ENCODE data around the gene RASSF1.

Gene RASSF1

GRCh38 chr3:50342813-50343633 is 2.4 kb upstream of the RASSF1 start:
- DNase-seq (ENCODE audit: low spot score), result no peak

GRCh38 chr3:50341996-50342650 is 1.5 kb upstream of the RASSF1 start:
- DNase-seq (ENCODE audit: low spot score), result no peak

- no peak for DNase-seq (ENCODE audit: low spot score)
Observed at GRCh38 chr3:50341537-50341936, 901 bp upstream of the RASSF1 start.

DNA sequence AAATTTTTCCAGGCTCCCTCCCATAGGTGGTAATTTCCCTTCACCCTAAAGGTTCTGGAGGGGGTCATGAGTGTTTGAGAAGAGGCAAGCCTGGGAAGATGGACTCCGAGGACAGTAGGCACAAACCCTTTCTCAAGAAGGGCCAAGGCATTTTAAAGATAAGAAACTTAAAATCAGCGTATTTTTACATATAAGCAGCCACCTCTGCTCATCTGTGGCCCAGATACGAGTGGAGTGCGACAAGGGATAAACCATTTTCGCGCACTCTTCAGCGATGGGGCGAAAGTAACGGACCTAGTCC is 539 bp downstream of the RASSF1 start:
- DNase-seq (ENCODE audit: low spot score), result no peak

DNA sequence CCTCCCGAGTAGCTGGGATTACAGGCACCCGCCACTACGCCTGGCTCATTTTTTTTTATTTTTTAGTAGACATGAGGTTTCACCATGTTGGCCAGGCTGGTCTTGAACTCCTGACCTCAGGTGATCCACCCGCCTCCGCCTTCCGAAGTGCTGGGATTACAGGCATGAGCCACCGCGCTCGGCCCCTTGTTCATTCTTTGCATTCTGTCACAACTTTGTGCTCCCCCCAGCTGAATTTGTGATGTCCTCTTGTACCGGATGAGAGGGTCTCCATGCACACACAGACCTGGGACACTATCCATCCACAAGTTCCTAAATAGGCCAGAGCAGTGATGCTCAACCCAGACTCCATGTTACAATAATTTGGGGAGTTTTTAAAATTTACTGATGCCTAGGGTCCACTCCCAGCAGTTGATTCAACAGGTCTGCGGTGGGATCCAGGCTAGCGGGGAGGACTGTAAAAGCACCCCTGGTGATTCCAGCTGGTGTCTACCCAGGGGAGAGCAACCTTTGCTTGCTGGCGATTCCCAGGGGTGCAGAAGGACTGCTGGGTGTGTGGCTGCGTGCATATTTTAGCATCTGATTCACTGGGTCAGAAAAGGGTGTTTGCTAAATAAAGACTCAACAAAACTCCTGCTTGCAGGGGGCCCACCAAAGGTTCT is 1.0 kb downstream of the RASSF1 start:
- no peak for DNase-seq (ENCODE audit: low spot score)

GRCh38 chr3:50338965-50339364 is 1.7 kb downstream of the RASSF1 start:
- DNase-seq (ENCODE audit: low spot score), result no peak

GRCh38 chr3:50337175-50337861 is 3.3 kb downstream of the RASSF1 start:
- DNase-seq (ENCODE audit: low spot score), result peak; percentile 99

DNA sequence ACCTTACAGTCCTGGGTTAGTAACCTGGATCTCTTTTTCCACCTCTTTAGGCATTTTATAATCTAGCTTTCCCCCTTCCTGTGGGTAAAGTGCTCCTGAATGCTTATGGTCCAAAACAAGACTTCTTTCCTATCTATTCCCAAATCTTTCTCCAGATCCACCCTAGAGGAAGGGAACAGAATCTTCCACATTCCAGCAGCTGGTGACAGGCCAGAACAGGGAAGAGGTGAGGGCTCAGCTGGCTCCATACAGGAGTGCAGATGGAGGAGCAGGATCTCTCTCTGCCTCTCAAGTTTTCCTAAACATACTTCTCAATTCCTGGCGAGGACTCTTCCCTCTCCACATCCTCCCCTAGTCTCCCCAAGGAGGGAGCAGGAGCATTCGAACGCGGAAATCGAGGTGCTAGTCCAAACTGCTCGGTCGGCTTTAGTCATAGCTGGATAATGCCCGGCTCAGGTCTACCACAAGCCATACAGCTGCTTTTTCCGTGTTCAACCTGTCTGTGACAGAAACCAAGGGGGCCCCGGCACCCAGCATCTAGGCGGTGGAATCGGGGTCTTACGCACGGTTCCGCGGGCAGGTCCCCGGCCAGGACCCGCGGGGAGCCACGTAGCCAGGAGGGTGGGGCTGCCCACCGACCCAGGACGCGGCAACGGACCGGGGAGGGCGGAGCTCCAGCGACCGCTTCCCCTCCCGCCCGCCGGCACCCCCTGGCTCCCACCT is 4.0 kb downstream of the RASSF1 start:
- DNase-seq (ENCODE audit: low spot score), result no peak

DNA sequence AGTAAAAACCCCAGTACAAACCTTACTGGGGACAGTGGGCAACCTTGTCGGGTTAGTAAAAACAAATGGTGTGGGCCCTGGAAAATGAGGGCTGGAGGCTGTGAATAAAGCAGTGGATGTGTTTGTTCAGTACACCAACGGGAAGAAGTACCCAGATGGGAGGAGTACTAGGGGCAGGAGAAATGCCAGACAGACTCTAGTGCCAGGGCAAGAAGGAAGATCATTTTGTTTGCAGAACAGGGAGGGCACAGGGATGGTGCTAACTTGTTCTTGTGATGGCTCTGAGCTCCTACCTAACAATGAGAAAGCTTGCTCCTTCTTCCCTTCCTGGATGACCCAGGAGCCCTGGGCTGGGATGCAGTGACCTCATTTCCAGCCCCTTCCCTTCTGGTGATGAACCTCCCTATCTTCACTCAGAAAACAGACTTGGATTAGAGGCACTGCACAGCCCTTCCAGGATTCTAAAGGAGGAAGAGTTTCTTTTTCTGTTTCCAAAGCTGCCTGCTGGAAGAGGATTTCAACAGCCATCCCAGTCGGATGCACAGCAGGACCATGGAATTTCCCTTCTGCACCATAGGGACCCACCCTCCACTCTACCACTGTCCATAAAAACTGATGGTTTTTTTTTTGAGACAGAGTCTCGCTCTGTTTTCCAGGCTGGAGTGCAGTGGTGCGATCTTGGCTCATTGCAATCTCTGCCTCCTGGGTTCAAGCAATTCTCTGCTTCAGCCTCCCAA is 6.1 kb downstream of the RASSF1 start:
- DNase-seq (ENCODE audit: low spot score), result no peak

GRCh38 chr3:50333744-50334328 is 6.8 kb downstream of the RASSF1 start:
- no peak for DNase-seq (ENCODE audit: low spot score)

DNA sequence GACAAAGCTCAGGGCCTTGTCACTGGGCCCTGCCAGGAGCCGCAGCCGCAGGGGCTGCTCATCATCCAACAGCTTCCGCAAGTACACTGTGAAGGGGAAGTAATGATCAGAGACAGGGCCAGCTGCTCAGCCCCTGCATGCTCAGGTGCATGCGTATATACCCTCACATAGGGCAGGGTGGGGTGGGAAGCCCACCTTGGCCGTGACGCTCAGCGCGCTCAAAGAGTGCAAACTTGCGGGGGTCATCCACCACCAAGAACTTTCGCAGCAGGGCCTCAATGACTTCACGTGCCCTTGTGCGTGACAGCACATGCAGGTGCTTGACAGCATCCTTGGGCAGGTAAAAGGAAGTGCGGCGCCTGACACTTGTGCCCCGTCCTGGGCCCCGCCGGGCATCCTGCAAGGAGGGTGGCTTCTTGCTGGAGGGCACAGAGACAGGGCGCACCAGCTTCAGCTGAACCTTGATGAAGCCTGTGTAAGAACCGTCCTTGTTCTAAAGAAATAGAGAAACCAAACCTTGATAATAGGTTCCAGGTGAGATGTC is 9.2 kb downstream of the RASSF1 start:
- no peak for DNase-seq (ENCODE audit: low spot score)

DNA sequence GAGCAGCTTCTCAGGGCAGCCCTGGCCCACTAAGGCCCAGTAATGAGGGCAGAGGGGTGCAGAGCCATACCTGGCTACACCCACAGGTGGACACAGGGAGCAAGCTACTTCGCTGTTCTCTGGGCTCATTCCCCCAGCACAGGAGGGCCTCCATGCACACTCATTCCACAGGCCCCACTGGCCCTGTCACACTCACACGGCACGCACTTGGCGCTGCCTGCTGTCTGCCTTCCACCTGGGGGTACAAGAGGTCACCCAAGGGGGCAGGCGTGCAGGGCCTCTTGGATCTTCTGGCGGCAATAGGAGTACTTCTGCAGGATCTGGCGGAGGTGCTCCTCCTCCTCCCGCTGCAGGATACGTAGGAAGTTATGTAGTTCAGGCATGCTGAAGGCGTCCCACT is 10.3 kb downstream of the RASSF1 start:
- DNase-seq (ENCODE audit: low spot score), result no peak

- peak; percentile 97 for DNase-seq (ENCODE audit: low spot score)
Observed at GRCh38 chr3:50327943-50328691, 12.5 kb downstream of the RASSF1 start, which contains the start of gene TUSC2. Gene TUSC2 (minus strand): TSS chr3:50328223. CDS start chr3:50328099, 124 bp downstream.

DNA sequence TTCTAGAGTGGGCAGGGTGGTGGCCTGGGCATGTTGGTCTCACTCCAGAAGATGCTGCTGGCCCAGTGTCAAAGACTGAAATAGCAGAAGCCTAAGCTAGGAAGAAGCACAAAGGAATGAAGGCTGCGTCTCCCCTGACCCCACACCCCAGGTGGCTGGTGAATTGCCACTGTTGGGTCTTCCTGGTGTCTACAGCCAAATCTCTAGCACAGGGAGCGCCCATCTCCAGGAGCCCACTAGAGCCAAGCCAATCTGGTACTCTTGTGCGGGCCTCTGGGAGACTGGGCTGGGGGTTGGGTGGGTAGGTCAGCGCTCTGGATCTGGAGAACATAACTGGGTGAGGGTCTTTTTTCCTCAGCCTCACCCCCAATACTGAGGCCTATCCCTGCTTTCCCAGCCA is 13.5 kb downstream of the RASSF1 start:
- no peak for DNase-seq (ENCODE audit: low spot score)

- no peak for DNase-seq (ENCODE audit: low spot score)
Observed at GRCh38 chr3:50326182-50326541, 14.5 kb downstream of the RASSF1 start.

DNA sequence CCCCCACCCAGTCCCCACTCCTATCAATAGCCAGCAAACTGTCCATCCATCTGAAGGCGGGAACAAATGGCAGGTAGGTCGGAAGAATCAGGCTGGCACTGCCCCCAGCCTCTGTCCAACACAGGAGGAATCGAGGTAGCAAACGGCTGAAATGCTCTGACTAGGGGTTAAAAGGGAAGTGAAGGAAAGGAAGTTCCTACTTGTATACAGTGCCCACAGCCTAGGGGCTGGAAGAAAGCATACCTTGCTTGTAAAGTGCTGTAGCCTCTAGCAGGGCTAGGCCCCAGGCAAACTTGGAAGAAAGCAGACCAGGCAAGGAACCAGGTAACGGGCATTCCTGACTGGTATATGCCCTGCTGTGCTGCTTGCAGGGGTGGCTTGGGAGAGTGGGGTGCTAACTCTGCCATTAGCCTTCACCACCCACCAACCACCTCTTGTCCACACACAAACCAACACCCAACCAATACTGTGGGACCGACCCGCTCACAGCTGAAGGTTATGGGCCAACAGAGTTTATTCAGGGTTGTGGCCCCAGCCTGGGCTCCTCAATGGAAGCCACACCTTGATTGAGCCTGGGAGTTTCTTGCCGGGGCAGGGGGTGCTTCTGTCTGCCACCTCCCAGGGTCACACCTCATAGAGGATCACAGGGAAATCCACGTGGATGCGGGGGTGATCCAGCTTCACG is 15.0 kb downstream of the RASSF1 start:
- no peak for DNase-seq (ENCODE audit: low spot score)

- DNase-seq (ENCODE audit: low spot score), result no peak
Observed at GRCh38 chr3:50325113-50325480, 15.5 kb downstream of the RASSF1 start.

- peak; percentile 67 for DNase-seq (ENCODE audit: low spot score)
Observed at GRCh38 chr3:50324351-50325112, 16.1 kb downstream of the RASSF1 start.

Measured in LoVo (cell line).